PC-9 (cell line): ENCODE data around the gene CYP11A1. TPM values are rescaled to one million over a fixed set of nuclear protein-coding genes. Genes with fewer than 3 reads are reported as not detected.

Experiments used
- BruUV-seq: library from RNA; stranded (reverse); fragments of 400-500 nt; replicated peaks from 2 replicates; lab custom pipeline; 2021; lab: Mats Ljungman, UMichigan
- CTCF ChIA-PET: fragments of 300-600 bp; sonication (Branson Sonifier 250); formaldehyde crosslinking; loops from one replicate; lab custom pipeline; 2022; ENCODE audit warnings: antibody characterized with exemption; lab: Charles Lee
- POLR2A ChIA-PET: fragments of 300-600 bp; sonication (Branson Sonifier 250); formaldehyde crosslinking; loops from one replicate; lab custom pipeline; 2022; ENCODE audit warnings: antibody characterized with exemption; ENCODE audit not compliant: unreplicated experiment; lab: Charles Lee
- DNase-seq, 2 experiments: peaks; one replicate each; pipeline versions ENCODE4 v3.0.0 to v3.0.0-alpha.2; 2015 to 2022; ENCODE audit warnings: mixed read lengths in 1 of 2
- H2AFZ ChIP-seq: fragments of 200-600 bp; sonication (generic); 2 replicates; pipeline ENCODE4 v1.8.1; 2017; ENCODE audit warnings: antibody characterized with exemption
- H3F3A ChIP-seq: fragments of 200-600 bp; sonication (generic); 2 replicates; pipeline ENCODE4 v1.8.1; 2017; ENCODE audit warnings: antibody characterized with exemption, mild to moderate bottlenecking, low read depth; ENCODE audit not compliant: insufficient read depth
- H3K27ac ChIP-seq: fragments of 200-600 bp; sonication (generic); 2 replicates; pipeline ENCODE4 v1.6.1; 2016; ENCODE audit warnings: mixed run types
- H3K27me3 ChIP-seq: fragments of 200-600 bp; sonication (generic); 2 replicates; pipeline ENCODE4 v1.6.1; 2016; ENCODE audit warnings: low read depth, mixed run types; ENCODE audit not compliant: insufficient read depth
- H3K36me3 ChIP-seq: fragments of 200-600 bp; sonication (generic); 2 replicates; pipeline ENCODE4 v1.6.1; 2016; ENCODE audit warnings: low read depth, mixed run types
- H3K4me1 ChIP-seq: fragments of 200-600 bp; sonication (generic); replicated peaks from 2 replicates; pipeline ENCODE4 v1.6.1; 2016; ENCODE audit warnings: mixed run types; ENCODE audit not compliant: insufficient read depth
- H3K4me2 ChIP-seq: fragments of 200-600 bp; sonication (generic); 2 replicates; pipeline ENCODE4 v1.6.1; 2017; ENCODE audit warnings: mixed run types
- H3K4me3 ChIP-seq: fragments of 200-600 bp; sonication (generic); 2 replicates; pipeline ENCODE4 v1.6.1; 2016; ENCODE audit warnings: mixed run types
- H3K79me2 ChIP-seq: fragments of 200-600 bp; sonication (generic); 2 replicates; pipeline ENCODE4 v1.6.1; 2017; ENCODE audit warnings: low read depth, mixed run types
- H3K9me2 ChIP-seq: fragments of 200-600 bp; sonication (generic); 2 replicates; pipeline ENCODE4 v1.8.1; 2017; ENCODE audit warnings: mild to moderate bottlenecking; ENCODE audit not compliant: insufficient read depth
- H3K9me3 ChIP-seq: fragments of 200-600 bp; sonication (generic); 2 replicates; pipeline ENCODE4 v1.8.1; 2016; ENCODE audit warnings: low read depth; ENCODE audit not compliant: insufficient read depth
- H4K20me1 ChIP-seq: fragments of 200-600 bp; sonication (generic); 2 replicates; pipeline ENCODE4 v1.8.1; 2017; ENCODE audit not compliant: insufficient read depth
- EZH2 ChIP-seq: fragments of 200-600 bp; sonication (generic); IDR thresholded peaks from 2 replicates; pipeline ENCODE4 v1.8.0; 2017; ENCODE audit warnings: antibody characterized with exemption, low read depth
- intact Hi-C: fragments of 100-400 bp; cut with micrococcal nuclease; formaldehyde crosslinking; loops from one replicate; pipeline ENCODE4 v1.10.0; 2022; ENCODE audit not compliant: unreplicated experiment
- total RNA-seq: library from RNA; stranded (reverse); gene quantifications from 2 replicates; pipeline ENCODE4 v1.2.3, GENCODE V29; 2021
- TF ChIP-seq, protein P1 (sequence below): fragments of 200-600 bp; sonication (generic); conservative IDR thresholded peaks from 2 replicates; pipeline ENCODE4 v1.6.1; 2017; ENCODE audit warnings: mixed run types, antibody characterized with exemption, mild to moderate bottlenecking, moderate library complexity

The CYP11A1 gene
- total RNA-seq, 1 experiment from 2014 or later, result 7.1 TPM

DNA sequence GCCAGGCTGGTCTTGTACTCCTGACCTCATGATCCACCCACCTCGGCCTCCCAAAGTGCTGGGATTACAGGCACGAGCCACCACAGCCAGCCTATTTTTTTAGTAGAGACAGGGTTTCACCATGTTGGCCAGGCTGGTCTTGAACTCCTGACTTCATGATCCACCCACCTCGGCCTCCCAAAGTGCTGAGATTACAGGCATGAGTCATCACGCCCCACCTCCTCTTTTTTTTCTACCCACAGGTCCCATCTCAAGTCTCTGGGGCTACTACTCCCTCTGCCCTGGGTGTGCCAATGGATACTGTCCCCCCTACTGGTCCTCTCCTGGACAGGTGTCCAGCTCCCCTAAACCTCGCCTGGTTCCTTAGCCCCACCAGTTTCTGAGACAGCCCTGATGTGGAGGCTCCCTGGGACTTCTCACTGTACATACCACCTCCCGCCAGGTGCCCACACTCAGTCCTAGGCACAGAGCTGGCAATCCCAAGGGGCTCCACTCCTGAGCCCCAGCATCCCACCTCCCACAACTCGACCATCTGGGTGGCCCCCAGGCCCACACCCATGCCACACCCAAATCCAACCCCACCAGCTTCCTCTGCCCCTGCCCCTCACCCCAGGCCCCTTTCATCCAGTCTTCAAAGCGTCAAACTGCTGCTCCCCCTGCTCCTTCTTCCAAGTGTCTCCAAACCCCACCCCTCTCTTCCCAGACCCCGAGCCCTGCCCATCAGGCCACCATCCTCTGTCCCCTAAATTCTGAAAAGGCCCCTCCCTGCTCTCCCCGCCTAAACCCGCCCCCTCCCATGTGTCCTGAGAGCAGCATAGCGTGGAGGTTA, 13.1 kb upstream of the CYP11A1 start:
- Histone ChIP-seq H3K27me3 (no peaks in the 10 kb centered on the region), H2AFZ (no peak overlapping the region), H3K4me1 (peaks cover 54% of the 10 kb centered on the region), H3K4me3 (no peak overlapping the region), H3F3A (peaks cover 15% of the 10 kb centered on the region; the same call in 1 of the 2 replicates), H3K36me3 (no peaks in the 10 kb centered on the region), H3K79me2 (no peaks in the 10 kb centered on the region), H3K9me3 (no peaks in the 10 kb centered on the region), H3K4me2 (no peak overlapping the region), H3K9me2 (no peaks in the 10 kb centered on the region), H4K20me1 (no peaks in the 10 kb centered on the region), H3K27ac (no peak overlapping the region)
- intact Hi-C loops, result no loop called here
- CTCF ChIA-PET, result no interaction called here
- TF ChIP-seq EZH2, result no peak
- TF ChIP-seq, protein P1, sequence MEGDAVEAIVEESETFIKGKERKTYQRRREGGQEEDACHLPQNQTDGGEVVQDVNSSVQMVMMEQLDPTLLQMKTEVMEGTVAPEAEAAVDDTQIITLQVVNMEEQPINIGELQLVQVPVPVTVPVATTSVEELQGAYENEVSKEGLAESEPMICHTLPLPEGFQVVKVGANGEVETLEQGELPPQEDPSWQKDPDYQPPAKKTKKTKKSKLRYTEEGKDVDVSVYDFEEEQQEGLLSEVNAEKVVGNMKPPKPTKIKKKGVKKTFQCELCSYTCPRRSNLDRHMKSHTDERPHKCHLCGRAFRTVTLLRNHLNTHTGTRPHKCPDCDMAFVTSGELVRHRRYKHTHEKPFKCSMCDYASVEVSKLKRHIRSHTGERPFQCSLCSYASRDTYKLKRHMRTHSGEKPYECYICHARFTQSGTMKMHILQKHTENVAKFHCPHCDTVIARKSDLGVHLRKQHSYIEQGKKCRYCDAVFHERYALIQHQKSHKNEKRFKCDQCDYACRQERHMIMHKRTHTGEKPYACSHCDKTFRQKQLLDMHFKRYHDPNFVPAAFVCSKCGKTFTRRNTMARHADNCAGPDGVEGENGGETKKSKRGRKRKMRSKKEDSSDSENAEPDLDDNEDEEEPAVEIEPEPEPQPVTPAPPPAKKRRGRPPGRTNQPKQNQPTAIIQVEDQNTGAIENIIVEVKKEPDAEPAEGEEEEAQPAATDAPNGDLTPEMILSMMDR, result no peak
- no peak for DNase-seq
- no TSS peak for BruUV-seq
- POLR2A ChIA-PET, result interaction anchor here (0.5 kb wide), 1 partner anchor 54 kb away, joined by 4 read pairs; no protein-coding TSS in a partner anchor

DNA sequence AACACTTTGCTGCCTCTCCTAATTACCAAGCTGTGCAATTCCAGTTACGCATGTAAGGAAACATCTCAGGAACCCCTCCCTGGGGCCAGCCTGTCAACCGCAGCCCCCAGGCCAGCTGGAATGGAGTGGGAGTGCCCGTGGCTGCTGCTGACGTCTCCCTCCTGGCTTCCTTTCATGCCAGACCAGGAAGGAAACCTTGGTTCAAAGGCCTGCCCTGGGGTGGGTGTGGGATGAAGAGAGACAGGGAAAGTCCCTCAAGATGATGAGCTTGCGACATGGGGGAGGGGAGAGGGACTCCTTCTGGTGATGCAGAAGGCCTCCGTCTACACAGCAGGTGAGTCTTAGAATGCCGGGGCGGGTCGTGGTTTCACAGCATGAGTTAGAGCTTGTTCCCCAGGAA, 11.4 kb upstream of the CYP11A1 start:
- no peak for TF ChIP-seq EZH2
- TF ChIP-seq, protein P1, result no peak
- H3F3A ChIP-seq, result peaks cover 10% of the 10 kb centered on the region; the same call in 1 of the 2 replicates
- peak overlapping the region; percentile 33; the same call in 1 of the 2 replicates for H3K4me3 ChIP-seq
- intact Hi-C loops, result loop anchor here (5.0 to 10.0 kb wide), 2 partner anchors 238 to 576 kb away; partner anchors contain the start of genes CLK3 and RPP25
- no peaks in the 10 kb centered on the region for H3K27me3 ChIP-seq
- POLR2A ChIA-PET, result interaction anchor here (0.6 to 0.8 kb wide), 4 partner anchors 10 to 431 kb away, joined by 3 to 6 read pairs (median 4); no protein-coding TSS in a partner anchor
- no peaks in the 10 kb centered on the region for H3K36me3 ChIP-seq
- H4K20me1 ChIP-seq, result no peaks in the 10 kb centered on the region
- H3K9me3 ChIP-seq, result no peaks in the 10 kb centered on the region
- H2AFZ ChIP-seq, result 0 out of 2 replicates have a peak overlapping the region, but pooled peaks have one; percentile 52
- no peaks in the 10 kb centered on the region for H3K9me2 ChIP-seq
- CTCF ChIA-PET, result interaction anchor here (0.6 to 1.5 kb wide), 2 partner anchors 60 to 253 kb away, joined by 4 to 11 read pairs; no protein-coding TSS in a partner anchor
- H3K4me2 ChIP-seq, result peak overlapping the region; percentile 74
- no TSS peak for BruUV-seq
- H3K27ac ChIP-seq, result peak overlapping the region; percentile 79
- peak; percentile 67 to 72 for DNase-seq
- H3K79me2 ChIP-seq, result no peaks in the 10 kb centered on the region
- peaks cover 43% of the 10 kb centered on the region for H3K4me1 ChIP-seq
